Spleen (tissue), 11 donors: ENCODE measurements around the gene DCST1. TPM values are rescaled to one million over a fixed set of nuclear protein-coding genes. Genes with fewer than 3 reads are reported as not detected.

Experiments
- DNase-seq: peaks from one replicate; pipeline ENCODE4 v3.0.0-alpha.2; 2020
- H3K27ac ChIP-seq, 8 donors: fragments of 200-600 bp; sonication (generic) in 7 of 8; 1 replicate in 4 of 8; 2 replicates in 4 of 8; pipeline versions ENCODE4 v1.5.0 to v1.8.0; 2016 to 2021; ENCODE audit warnings: inconsistent platforms in 4 of 8, mild to moderate bottlenecking in 4 of 8, moderate library complexity in 1 of 8
- H3K27me3 ChIP-seq, 7 donors: fragments of 200-600 bp; sonication (generic) in 6 of 7; replicated peaks in 1 of 7; 1 replicate in 4 of 7; 2 replicates in 3 of 7; pipeline versions ENCODE4 v1.5.0 to v1.8.0; 2016 to 2021; ENCODE audit warnings: inconsistent platforms in 3 of 7, mild to moderate bottlenecking in 1 of 7
- H3K36me3 ChIP-seq, 6 donors: fragments of 200-600 bp; sonication (generic) in 5 of 6; 1 replicate in 4 of 6; 2 replicates in 2 of 6; pipeline versions ENCODE4 v1.5.0 to v1.8.0; 2016 to 2021; ENCODE audit warnings: inconsistent platforms in 2 of 6
- H3K4me1 ChIP-seq, 6 donors: fragments of 200-600 bp; sonication (generic) in 5 of 6; 1 replicate in 3 of 6; 2 replicates in 3 of 6; pipeline versions ENCODE4 v1.5.0 to v1.8.0; 2016 to 2021; ENCODE audit warnings: inconsistent platforms in 3 of 6
- H3K4me3 ChIP-seq, 8 donors: fragments of 200-600 bp; sonication (generic) in 7 of 8; 1 replicate in 4 of 8; 2 replicates in 4 of 8; pipeline versions ENCODE4 v1.5.0 to v1.8.0; 2016 to 2021; ENCODE audit warnings: inconsistent platforms in 4 of 8, mild to moderate bottlenecking in 4 of 8, moderate library complexity in 2 of 8
- H3K9me3 ChIP-seq, 8 donors: fragments of 200-600 bp; sonication (generic) in 7 of 8; 1 replicate in 4 of 8; 2 replicates in 4 of 8; pipeline versions ENCODE4 v1.5.0 to v1.8.0; 2016 to 2021; ENCODE audit warnings: inconsistent platforms in 4 of 8
- POLR2A ChIP-seq, 3 donors: fragments of 450-650 bp; IDR thresholded peaks; one replicate each; pipeline ENCODE4 v1.5.1; 2017; ENCODE audit warnings: antibody characterized with exemption in 3 of 3, mild to moderate bottlenecking in 1 of 3
- POLR2AphosphoS5 ChIP-seq, 3 donors: sonication (generic); formaldehyde crosslinking; IDR thresholded peaks; one replicate each; pipeline ENCODE4 v1.5.1; 2017; ENCODE audit warnings: antibody characterized with exemption in 3 of 3
- WGBS, 5 donors: extraction: QIAGEN DNeasy Blood & Tissue Kit in 3 of 5; methylation state at CpG; one replicate each; pipeline versions ENCODE4 v1.1.5 to v1.1.7; 2013 to 2018; 5-methylcytosine and 5-hydroxymethylcytosine counted together
- intact Hi-C: fragments of 100-400 bp; cut with DNase I; formaldehyde crosslinking; loops from one replicate; pipeline ENCODE4 v1.15.0; 2023; ENCODE audit warnings: low total_unique reads
- polyA plus RNA-seq, 3 donors: library from polyadenylated mRNA; stranded (reverse); fragments of 200-250 nt; gene quantifications; one replicate each; pipeline ENCODE4 v1.2.1, GENCODE V29; 2013
- total RNA-seq, 7 donors: library from RNA; depleted of rRNA in 3 of 7; stranded (reverse); fragments of >200 nt in 3 of 7; fragmentation: NEBNext Ultra II Directional in 4 of 7; extraction: Animal tissue kit (Norgen Biotek cat#: 25700) in 4 of 7; gene quantifications; one replicate each; pipeline versions ENCODE4 v1.1.0 to v1.2.1, GENCODE V29; 2016 to 2021
- TF ChIP-seq, protein P1 (sequence below), 11 experiments: fragments of 200-600 bp in 7 of 11; fragments of 450-650 bp in 4 of 11; sonication (generic) in 4 of 11; IDR thresholded peaks in 8 of 11; conservative IDR thresholded peaks in 3 of 11; 1 replicate in 7 of 11; 2 replicates in 4 of 11; pipeline versions ENCODE4 v1.4.0 to v1.8.0; 2016 to 2021; ENCODE audit warnings: antibody characterized with exemption in 11 of 11, inconsistent platforms in 4 of 11, mild to moderate bottlenecking in 1 of 11
- donor health status: healthy with polysubstance abuse.
- donor health status: DM: no; HTN: no; CAD: no; lungs with moderate emphysema.
- donor health status: DM: no; HTN: no; CAD: no.
- donor health status: Bipolar disorder and iron deficiency.
- donor health status: healthy.
- donor health status: DM: no; HTN: no; CAD: no.
- donor health status: DM: yes; HTN: yes; CAD: no.

Gene DCST1
- total and polyA plus RNA-seq, 10 donors, result not detected

DNA sequence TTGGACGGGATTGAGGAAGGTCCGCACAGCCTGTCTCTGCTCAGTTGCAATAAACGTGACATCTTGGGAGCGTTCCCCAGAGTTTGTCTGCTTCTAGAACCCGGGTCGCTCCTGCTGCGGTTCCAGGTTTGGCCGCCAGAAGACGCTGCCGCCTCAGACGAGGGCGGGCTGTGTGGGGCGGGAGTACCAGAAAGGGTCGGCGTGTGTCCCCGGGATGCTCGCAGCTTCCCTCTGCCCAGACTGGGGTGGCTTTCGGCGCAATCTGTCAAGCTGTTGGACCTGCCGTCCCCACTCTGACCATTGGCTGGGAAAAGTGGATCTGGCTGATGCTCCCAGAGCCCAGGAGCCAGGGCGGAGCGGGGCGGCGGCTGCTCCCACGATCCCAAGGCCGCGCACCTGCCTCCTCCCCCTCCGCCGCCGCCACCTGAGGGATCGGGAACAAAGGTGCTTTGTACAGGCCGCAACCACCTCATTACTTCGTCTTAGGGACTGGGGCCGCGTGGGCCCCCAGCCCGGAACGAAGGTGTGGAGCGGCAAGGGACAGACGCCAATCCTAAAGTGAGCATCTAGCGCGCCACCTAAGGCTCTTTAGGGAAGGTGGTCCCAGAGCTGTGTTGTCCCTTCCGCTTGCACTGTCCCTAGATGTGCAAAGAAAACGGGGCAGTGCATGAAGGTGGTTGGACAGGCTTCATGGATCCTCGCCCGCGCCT, 29.2 kb downstream of the DCST1 start:
- 10 to 20% (median 13%) methylated on average over 11 to 46 of the region's 46 CpGs for WGBS, 5 donors
- H3K9me3 ChIP-seq, result no peaks in the 10 kb centered on the region
- no peaks in the 10 kb centered on the region for H3K27me3 ChIP-seq
- peak overlapping the region in 6 of 8 donors; percentile 7 to 93 (median 88) for H3K27ac ChIP-seq
- H3K36me3 ChIP-seq, result peaks cover 0 to 61% (median 22%) of the 10 kb centered on the region in 6 donors
- peak; percentile 21 to 45 (median 35) for TF ChIP-seq POLR2AphosphoS5 (IDR thresholded peaks at IDR 0.05)
- no peak for TF ChIP-seq POLR2A (IDR thresholded peaks at IDR 0.05)
- TF ChIP-seq, protein P1, sequence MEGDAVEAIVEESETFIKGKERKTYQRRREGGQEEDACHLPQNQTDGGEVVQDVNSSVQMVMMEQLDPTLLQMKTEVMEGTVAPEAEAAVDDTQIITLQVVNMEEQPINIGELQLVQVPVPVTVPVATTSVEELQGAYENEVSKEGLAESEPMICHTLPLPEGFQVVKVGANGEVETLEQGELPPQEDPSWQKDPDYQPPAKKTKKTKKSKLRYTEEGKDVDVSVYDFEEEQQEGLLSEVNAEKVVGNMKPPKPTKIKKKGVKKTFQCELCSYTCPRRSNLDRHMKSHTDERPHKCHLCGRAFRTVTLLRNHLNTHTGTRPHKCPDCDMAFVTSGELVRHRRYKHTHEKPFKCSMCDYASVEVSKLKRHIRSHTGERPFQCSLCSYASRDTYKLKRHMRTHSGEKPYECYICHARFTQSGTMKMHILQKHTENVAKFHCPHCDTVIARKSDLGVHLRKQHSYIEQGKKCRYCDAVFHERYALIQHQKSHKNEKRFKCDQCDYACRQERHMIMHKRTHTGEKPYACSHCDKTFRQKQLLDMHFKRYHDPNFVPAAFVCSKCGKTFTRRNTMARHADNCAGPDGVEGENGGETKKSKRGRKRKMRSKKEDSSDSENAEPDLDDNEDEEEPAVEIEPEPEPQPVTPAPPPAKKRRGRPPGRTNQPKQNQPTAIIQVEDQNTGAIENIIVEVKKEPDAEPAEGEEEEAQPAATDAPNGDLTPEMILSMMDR (IDR thresholded peaks at IDR 0.05 in 8 of 11, conservative IDR thresholded peaks at IDR 0.05 in 3 of 11), result peak; percentile 56 to 80 (median 72)
- H3K4me1 ChIP-seq, result peaks cover 29 to 54% (median 41%) of the 10 kb centered on the region in 6 donors
- intact Hi-C loops, result loop anchor here (10.0 kb wide), 1 partner anchor 58 kb away; the partner anchor contains the start of gene ZBTB7B
- peak overlapping the region; percentile 56 to 91 (median 76) for H3K4me3 ChIP-seq
- DNase-seq, result peak; percentile 89

DNA sequence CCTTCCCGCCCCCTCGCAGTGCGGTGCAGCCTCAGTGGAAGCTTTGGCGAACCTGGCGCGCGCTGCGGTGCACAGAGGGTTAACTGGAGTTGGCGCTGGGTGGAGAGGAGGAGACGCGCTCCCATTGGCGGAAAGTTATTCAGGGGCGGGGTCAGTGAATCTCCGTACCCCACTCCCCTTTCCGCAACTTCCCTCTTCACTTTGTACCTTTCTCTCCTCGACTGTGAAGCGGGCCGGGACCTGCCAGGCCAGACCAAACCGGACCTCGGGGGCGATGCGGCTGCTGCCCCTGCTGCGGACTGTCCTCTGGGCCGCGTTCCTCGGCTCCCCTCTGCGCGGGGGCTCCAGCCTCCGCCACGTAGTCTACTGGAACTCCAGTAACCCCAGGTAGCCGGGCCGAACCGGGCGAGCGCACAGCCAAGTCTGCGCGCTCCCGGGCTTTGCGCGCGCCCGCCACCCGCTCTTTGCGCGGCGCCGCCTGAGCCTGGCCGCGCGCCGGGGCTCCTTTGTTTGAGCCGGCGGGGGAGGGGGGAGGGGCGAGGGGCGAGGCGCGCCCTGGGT, 30.0 kb downstream of the DCST1 start, which contains the start of gene EFNA4:
Gene EFNA4 (plus strand): TSS at position 191 of the 561 bp plus-strand sequence. CDS start 84 bp downstream, at position 275.
- WGBS, 5 donors, result 0 to 1% (median 1%) methylated on average over 31 to 57 of the region's 57 CpGs
- peaks cover 0 to 61% (median 14%) of the 10 kb centered on the region in 6 donors for H3K36me3 ChIP-seq
- H3K4me3 ChIP-seq, result peak within 1 kb of the TSS; percentile 56 to 91 (median 76)
- intact Hi-C loops, result loop anchor here (10.0 kb wide), 1 partner anchor 59 kb away; the partner anchor contains the start of gene ZBTB7B
- peak within 1 kb of the TSS; percentile 72 to 93 (median 86) for H3K27ac ChIP-seq
- TF ChIP-seq POLR2A (IDR thresholded peaks at IDR 0.05) (no peak), POLR2AphosphoS5 (IDR thresholded peaks at IDR 0.05) (peak; percentile 82 to 87 (median 85))
- TF ChIP-seq, protein P1 (IDR thresholded peaks at IDR 0.05 in 8 of 11, conservative IDR thresholded peaks at IDR 0.05 in 3 of 11), result peak in 1 of 11 experiments; percentile 19
- peak; percentile 95 for DNase-seq
- H3K27me3 ChIP-seq, result no peaks in the 10 kb centered on the region
- peaks cover 29 to 54% (median 41%) of the 10 kb centered on the region in 6 donors for H3K4me1 ChIP-seq
- no peaks in the 10 kb centered on the region for H3K9me3 ChIP-seq

DNA sequence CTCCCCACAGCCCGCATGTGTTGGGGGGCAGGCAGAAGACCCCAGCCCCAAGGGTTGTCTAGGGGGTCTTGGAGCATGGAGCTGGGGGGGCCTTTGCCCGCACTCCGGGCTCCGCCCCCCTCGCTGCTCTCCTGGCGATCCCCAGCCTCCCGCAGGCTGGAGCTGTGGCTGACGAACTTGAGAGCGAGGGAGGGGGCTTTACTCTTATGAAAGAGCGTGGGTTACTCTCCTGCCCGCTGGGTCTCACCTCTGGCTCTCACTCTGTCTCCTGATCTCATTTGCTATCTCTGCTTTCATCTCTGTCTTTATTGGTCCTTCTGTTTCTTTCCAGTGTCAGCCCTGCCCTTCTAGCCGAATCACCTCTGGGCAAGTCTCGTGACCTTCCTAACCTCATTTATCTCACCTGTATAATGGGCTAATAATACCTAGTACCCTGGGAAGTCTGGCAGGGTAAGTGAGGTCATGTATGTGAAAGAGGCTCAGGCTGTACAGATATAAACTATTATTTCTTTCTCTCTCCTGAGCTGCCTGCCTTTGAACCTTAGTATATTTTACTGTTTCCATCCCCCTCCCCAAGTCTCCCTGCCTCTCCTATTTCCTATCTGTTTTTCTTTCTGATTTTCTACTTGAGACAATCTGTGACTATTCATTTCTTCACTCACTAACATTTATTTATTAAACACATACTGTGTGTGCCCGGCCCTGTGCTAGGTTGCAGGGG, 30.6 kb downstream of the DCST1 start:
- no peak for DNase-seq
- Histone ChIP-seq H3K36me3 (peaks cover 0 to 61% (median 14%) of the 10 kb centered on the region in 6 donors), H3K4me1 (peaks cover 29 to 54% (median 41%) of the 10 kb centered on the region in 6 donors), H3K4me3 (peak overlapping the region; percentile 56 to 91 (median 76)), H3K27ac (peak overlapping the region; percentile 72 to 93 (median 86)), H3K9me3 (no peaks in the 10 kb centered on the region), H3K27me3 (no peaks in the 10 kb centered on the region)
- no peak for TF ChIP-seq POLR2A (IDR thresholded peaks at IDR 0.05)
- TF ChIP-seq, protein P1 (IDR thresholded peaks at IDR 0.05 in 8 of 11, conservative IDR thresholded peaks at IDR 0.05 in 3 of 11), result no peak
- WGBS, 5 donors, result 11 to 13% (median 13%) methylated on average over 13 to 14 of the region's 14 CpGs
- intact Hi-C loops, result loop anchor here (10.0 kb wide), 1 partner anchor 59 kb away; the partner anchor contains the start of gene ZBTB7B
